ENCODE results near the gene CDSN.
"Not testable (repeated sequence)": the region's sequence is repeated elsewhere in the genome, so short reads cannot be mapped to it uniquely, and the experiment has no call there.

The CDSN gene, protein sequence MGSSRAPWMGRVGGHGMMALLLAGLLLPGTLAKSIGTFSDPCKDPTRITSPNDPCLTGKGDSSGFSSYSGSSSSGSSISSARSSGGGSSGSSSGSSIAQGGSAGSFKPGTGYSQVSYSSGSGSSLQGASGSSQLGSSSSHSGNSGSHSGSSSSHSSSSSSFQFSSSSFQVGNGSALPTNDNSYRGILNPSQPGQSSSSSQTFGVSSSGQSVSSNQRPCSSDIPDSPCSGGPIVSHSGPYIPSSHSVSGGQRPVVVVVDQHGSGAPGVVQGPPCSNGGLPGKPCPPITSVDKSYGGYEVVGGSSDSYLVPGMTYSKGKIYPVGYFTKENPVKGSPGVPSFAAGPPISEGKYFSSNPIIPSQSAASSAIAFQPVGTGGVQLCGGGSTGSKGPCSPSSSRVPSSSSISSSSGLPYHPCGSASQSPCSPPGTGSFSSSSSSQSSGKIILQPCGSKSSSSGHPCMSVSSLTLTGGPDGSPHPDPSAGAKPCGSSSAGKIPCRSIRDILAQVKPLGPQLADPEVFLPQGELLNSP

DNA sequence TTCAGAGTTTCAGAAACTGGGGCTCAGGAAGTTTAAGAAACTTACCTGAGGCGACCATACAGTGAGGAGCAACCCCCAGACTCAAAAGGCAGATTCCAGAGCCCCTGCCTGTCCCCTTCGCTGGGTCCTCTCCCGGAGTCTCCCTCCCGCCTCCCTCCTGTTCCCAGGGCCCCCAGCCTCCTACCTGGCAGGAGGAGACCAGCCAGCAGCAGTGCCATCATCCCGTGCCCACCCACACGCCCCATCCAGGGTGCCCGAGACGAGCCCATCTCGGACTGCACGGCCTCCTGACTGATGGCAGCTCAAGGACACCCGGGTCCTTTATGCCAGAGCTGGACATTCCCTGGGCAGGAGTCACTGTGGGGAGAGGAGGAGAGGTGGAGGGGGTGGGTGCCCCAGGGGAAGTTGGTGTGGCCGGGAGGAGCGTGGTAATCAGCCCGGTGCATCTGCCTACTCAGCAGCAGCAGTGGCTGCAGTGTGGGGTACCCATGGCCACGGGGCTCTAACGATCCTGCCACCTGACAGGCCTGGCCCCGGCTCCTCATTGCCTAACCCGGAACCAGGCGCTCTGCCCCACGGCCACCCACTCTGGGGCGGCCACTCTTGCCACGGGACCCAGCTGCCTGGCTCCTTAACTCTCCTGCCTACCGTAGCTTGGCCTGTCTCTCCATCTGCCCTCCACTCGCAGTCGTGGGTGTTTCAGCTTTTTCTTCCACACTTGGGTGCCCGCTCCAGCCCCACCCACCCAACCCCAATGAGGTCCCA, at the start of gene CDSN:
CDSN (minus strand) TSS at position 296 of the 765 bp plus-strand sequence; CDS start at position 269, 27 bp downstream.
- DNase-seq, result no peak

DNA sequence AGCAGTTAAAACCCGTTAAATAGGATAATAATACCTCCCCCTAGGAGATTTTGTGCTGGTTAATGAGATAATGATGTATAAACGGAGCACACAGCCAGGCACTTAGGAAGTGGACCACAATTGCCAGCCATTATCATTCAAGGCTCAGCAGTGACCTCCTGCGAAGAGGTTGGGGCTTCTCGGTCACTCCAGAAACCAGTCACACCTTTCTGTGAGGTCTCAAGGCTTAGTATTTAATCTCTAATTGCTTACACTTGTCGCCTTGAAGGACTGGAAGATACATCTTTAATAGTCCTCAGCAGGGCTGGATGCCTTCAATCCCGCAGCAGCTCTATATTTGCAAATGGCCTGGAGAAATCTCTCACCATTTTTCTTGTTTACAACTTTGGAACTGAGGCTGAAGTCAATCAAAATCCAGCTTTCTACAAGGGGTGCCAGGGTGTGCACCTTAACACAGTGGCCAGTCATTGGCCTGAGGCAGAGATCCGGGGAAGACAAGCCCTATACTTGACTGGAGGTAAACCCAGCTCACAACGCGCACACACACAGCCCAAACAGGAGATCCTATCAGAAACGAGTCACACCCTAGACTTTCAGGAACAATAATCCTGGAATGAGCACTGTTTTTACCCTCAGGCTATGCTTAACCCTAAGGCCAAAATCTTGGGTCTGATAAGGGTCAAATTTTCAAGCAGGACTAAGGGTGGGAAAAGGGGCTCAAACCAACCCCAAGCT, 49.0 kb upstream of the CDSN start:
- no peak for DNase-seq

DNA sequence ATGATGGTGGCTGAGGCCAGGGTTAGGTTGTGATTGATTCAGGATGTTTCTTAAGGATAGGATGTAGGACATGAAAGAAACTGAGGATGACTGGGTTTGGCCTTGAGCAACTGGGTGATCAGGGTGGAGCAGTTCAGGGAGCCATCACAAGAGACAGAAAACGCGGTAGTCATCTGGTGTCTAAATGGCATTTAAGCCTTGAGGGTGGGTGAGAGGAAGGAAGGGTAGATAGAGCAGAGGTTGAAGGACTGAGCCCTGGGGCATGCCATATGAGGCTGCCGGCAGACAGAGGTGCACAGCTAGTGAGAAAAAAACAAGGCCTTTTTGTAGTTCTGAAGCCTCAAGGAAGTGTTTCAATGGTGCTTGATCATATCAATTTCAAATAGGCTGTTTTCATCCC, 48.4 kb upstream of the CDSN start:
- no peak for DNase-seq

DNA sequence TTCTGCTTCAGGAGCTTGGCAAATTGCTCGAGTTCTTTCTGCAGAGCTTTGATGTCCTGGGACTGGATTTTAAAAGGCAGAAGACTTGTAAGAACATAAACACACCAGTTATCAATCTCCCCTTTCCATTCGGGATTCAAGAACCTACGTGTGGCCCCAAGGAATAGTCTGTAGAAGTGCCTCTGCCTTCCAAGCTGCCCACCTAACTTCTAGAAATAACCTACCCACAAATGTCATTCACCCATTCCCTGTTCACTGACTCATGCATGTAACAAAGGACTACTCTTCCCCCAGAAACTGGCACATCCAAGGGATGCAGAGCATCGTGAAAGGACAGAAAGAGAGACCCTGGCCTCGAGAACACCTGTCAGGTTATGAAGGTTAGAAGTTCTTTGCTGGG, 45.7 kb upstream of the CDSN start:
- no peak for DNase-seq

DNA sequence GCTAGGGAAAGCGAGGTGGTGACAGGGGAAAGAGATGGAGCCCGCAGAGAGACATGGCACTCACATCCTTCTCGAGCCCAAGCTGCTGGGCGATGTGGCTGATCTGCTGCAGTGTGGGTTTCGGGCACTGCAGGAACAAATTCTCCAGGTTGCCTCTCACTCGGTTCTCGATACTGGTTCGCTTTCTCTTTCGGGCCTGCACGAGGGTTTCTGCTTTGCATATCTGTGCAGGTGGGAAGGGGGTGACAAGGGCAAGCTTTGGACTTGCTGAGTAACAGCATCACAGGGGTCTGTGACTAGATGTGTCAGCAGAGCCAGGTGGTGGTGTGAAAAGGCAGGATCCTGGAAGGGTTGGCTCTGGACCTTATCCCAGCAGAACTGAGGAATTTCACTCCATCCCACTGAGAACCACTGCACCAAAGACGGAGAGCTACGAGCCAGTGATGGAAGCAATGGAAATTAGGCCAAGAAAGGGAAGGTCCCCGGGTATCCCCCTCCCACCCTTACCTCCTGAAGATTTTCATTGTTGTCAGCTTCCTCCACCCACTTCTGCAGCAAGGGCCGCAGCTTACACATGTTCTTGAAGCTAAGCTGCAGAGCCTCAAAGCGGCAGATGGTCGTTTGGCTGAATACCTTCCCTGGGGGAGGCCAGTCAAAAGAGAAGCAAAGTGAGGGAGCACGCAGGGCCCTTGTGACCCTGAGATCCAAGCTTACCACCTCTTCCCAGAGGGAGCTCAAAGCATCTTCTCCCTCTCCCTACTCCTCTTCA, 45.0 kb upstream of the CDSN start:
- DNase-seq, result not testable (repeated sequence)

DNA sequence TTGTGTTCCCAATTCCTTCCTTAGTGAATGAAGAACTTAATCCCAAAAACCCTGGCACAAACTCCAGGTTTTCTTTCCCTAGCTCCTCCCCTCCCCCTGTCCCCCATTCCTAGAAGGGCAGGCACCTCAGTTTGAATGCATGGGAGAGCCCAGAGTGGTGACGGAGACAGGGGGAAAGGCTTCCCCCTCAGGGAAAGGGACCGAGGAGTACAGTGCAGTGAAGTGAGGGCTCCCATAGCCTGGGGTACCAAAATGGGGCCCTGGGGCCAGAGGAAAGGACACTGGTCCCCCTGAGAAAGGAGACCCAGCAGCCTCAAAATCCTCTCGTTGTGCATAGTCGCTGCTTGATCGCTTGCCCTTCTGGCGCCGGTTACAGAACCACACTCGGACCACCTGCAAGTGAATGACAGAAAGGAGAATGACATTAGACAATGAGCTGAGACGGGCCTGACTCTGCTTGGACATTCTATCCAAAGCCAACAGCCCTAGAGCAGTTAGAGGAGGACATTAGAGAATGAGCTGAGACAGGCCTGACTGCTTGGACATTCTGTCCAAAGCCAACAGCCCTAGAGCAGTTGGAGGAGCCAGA, 44.3 kb upstream of the CDSN start:
- DNase-seq, result not testable (repeated sequence)

DNA sequence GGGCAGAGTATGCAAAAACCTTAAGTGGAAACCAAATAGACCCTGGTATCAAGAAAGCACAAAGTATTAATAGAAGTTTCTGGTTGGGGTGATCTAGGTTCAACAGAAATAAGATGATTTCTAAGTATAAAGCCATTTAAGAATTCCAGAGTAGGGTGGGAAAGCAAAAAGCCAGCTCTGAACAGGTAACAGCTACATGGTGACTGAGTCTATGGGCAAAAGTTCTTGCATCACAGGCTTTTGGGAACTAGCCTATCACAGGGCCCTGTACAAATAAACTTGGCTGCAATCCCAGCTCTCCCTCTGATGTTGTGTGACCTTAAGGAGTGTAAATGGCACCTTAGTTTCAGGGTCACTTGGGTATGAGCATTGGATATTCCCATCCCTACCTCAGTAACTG, 43.7 kb upstream of the CDSN start:
- no peak for DNase-seq

DNA sequence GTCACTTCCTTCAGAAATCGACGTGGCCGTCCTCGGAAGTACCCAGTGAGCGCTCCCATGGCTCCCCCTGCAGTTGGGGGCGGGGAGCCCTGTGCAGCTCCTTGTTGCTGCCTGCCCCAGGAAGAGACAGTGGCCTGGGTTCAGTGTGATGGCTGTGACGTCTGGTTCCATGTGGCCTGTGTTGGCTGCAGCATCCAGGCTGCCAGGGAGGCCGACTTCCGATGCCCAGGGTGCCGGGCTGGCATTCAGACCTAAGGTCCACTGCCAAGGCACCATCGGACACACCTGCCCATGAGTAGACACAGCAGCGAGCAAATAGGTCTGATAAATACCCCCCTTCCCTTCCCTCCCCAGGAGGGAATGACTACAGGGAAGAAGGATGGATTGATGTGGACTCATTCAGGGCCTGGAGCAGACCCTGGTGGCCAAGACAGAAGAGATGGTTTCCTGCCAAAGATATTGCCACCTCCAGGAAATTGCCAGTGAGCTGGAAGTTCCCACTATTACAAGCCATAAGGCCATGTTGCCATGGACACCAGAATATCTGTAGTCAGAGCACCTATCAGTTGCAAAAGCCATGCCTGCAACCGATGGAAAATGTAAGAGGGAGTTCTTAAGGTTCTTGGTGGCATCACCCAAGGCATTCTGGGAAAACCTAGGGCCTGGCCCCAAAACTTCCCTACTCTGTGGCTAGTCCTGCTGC, 42.4 kb upstream of the CDSN start:
- DNase-seq, result no peak

DNA sequence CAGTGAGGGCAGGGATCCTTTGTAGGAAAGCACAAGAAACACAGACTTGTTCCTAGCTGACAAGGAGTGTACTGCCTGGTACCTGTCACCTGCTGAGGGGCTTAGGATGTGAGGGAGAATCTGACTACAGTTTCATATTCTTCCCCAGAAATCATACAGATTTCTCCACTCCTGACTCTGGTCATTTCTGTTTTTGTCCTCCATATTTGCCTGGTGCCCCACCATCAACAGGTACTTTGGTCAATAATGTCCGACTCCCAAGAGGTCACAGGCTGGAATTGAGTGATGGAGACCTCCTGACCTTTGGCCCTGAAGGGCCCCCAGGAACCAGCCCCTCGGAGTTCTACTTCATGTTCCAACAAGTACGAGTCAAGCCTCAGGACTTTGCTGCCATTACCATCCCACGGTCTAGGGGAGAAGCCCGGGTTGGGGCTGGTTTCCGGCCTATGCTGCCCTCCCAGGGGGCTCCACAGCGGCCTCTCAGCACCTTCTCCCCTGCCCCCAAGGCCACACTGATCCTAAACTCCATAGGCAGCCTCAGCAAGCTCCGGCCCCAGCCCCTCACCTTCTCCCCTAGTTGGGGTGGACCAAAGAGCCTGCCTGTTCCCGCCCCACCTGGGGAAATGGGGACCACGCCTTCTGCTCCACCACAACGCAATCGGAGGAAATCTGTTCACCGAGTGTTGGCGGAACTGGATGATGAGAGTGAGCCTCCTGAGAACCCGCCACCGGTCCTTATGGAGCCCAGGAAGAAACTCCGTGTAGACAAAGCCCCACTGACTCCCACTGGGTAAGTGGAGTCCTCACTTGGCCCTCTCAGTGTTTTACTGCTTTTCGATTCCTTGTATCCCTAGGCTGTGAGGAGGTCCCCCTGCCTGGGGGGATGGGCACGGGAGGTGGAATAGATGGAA, 41.2 kb upstream of the CDSN start:
- DNase-seq, result no peak

DNA sequence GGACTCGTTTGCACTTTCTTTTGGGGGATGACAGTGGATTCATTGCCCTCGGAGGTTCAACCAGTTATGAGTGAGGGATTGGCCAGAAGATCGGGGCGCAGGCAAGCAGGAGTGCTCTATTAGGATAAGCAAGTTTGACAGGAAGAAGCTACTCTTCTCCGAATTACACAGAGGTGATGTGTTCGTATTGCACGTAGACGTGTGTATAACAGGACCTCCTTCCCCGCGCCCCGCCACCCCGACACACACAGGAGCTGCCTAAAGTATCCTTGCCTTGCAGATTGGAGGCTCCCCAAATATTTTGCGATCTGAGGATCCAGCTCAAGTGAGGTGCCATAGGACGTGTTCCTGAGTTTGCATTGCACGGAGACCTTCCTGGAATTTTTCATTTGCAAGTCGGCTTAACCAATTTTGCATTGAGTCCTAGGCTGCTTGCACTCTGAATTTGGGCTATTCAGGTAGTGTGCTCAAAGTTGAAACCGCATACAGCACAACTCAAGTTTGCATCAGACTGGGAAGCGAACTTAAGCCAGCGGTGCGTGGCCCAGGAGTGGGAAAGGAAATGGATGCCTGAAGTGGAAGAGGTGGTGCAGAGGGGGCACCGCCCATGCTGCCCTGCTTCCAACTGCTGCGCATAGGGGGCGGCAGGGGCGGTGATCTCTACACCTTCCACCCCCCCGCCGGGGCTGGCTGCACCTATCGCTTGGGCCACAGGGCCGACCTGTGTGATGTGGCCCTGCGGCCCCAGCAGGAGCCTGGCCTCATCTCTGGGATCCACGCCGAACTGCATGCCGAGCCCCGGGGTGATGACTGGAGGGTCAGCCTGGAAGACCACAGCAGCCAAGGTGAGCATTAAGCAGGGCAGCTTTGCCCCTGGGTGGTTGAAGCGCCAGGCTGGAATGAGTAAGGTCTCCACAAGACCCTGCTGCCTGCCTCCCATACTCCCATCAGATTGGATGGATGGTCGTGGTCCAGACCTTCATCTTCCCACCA, 38.9 kb upstream of the CDSN start:
- DNase-seq, result no peak

DNA sequence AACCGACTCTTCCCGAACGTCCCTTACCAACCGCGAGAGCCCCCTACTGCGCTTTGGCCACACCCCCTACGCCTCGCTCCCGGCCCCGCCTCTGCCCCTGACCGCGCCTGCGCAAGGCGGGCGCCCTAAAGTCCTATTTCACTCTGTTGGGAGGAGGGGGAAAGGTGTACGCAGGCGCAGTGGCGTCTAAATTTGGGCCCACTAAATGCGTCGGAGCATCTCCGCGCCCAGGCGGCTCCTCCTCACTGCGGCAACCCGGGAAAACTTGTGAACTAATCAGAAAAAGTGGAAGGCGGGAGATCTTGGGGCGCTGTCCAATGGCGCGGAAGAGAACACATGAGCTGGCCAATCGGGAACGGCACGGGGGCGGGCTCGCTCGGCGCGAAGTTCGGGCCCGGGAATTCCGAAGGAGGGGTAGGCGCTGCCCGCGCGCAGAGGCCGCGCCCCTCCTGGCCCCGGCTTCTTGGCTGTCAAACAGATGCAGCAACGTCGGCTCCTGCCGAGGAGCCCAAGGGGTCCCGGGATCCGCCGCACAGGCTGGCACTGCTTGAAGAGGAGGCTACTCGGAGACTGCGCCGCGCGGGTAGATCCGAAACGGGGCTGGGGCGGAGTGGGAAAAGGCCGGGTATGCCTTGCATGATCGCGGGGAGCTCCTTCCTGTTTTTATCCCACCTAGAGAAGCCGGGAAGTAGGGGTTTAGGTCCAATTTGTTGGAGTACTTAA, 38.1 kb upstream of the CDSN start, which contains the start of gene TCF19:
TCF19 (plus strand) TSS at position 450 of the 723 bp plus-strand sequence. CDS start 881 bp downstream, outside the sequence.
- DNase-seq, result peak; percentile 99

DNA sequence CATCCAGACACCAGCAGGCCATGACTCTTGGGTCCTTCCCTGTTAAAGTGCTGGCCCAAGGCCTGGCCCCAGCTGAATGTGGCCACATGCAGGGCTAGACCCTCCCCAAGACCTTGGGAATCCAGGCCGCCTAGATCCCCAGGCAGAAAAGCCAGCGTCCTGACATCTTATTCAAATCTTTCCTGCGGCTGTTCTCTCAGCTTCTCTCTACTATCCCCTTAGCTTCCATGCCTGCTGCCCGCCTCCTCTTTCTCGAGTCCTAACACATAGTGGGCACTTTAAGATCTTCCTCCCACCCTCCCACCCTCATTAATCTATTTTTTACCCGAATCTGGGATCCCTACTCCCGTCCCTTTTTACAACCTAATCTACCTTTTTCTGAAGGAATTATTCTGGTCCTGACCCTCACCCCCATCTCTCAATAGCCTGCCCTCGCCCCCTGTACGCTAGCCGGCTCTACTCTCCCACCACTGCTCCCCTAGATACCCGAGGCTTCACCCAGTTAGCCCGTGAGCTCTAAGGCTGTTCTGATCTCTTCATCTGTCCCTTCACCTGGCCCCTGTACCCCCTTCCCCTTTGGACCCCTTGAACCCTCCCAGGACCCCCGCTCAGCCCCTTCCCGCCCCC, 37.4 kb upstream of the CDSN start, which contains the start of gene CCHCR1:
CCHCR1 (minus strand) TSS at position 290 of the 627 bp plus-strand sequence; CDS start at position 88, 202 bp downstream.
- DNase-seq, result no peak

DNA sequence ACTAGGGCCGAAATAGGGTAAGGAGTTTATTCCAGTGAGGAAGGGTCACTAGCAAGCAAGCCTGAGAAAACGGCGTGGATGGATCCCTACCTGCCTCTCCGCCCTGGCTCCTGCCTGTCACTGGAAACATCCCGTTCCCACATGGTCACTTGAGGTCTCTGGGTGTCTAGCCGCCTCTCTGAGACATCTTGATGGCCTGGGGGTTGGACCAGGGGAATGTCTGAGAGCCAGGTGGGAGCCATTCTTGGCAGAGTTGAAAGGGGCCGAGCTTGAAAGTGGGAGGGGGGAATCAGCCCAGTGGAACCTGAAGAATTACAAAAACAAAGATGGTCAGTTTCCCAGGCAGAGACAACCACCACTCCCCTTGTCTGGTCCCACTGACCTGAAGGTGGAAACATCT, 36.4 kb upstream of the CDSN start:
- DNase-seq, result no peak

DNA sequence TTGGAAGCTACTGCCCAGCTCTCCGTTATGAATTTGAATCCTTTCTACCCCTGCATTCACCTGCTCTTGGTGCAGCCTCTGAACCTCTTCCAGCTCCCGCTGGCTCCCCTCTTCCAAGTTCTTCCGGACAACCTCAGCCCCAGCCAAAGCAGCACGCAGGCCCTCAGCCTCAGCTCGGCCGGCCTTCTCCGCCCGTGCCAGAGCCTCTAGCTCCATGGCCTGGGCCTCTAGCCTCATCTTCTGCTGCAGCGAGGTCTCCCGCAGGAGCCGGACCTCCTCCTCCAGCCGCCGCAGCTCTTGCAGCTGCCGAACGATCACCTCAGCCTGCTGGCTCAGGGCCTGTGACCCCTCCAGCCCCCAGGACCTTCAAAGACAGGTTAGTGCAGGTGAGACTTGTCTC, 34.2 kb upstream of the CDSN start:
- DNase-seq, result no peak

DNA sequence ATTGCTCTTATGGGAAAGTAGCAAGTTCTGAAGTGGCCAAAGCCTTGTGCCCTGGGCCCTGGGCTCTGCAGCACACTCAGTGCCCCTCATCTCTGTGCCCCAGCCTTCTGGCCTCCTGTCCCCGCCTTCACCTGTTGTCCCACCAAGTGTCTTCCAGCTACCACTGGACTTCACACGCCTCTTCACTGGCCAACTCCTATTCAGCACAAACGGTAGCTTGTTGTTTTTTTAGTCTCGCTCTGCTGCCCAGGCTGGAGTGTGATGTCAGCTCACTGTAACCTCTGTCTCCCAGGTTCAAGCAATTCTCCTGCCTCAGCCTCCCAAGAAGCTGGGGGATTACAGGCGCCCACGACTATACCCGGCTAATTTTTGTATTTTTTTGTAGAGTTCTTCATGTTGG, 32.5 kb upstream of the CDSN start:
- no peak for DNase-seq

DNA sequence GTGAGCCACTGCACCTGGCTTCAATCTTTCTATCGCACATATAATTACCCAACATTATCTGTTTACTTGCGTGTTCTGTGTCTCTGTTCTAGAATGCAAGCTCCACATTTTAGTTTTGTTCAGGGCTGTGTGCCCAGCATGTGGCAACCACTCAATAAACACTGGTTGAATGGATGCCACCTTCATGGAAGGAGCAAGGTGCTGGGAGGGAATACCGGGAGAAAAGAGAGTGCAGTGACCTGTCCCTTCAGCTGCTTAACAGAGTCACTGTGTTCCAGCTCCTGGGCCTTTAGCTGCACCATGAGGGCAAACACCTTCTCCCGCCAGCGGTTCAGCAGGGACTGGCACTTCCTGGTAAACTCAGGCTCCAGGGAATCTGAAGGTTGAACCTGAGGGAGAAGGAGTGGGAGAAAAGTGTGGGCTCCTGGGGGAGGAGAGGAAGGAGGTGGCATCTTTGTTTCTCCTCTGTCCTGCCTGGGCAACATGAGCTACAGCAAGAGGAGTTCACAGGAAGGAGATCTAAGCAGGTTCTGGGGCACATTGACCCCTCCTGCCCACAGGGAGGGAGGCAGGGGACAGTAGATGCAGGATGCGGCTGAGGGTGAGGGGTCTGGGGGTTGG, 29.7 kb upstream of the CDSN start:
- DNase-seq, result no peak

DNA sequence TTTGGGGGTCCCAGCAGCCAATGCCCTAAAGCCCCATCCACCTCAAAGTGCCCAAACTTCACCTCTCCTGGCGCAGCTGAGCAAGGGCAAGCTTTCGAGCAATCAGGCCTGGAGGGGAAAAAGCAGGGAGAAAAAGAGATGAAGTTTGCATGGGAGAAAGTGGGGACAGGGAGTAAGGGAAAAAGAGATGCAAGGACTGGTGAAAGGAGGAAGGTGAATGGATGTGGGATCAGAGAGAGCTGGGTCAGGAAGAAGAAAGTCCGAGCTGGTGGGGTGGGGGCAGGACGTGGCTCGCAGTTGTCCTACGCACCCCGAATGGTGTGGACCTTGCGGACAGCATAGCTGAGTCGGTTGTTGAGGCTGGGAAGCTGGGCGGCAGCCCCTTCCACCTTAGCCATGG, 25.1 kb upstream of the CDSN start:
- no peak for DNase-seq

Measured in activated CD4-positive, alpha-beta T cell treated with anti-CD3 and anti-CD28 coated beads for 1 hour (primary cell).